HCEC 1CT (cell line): ENCODE data around the gene MED31.
"Not testable (repeated sequence)": the region's sequence is repeated elsewhere in the genome, so short reads cannot be mapped to it uniquely, and the experiment has no call there.

Source experiments
- DNase-seq: peaks from one replicate; pipeline ENCODE4 v3.0.0-alpha.2; 2017

MED31 gene

DNA sequence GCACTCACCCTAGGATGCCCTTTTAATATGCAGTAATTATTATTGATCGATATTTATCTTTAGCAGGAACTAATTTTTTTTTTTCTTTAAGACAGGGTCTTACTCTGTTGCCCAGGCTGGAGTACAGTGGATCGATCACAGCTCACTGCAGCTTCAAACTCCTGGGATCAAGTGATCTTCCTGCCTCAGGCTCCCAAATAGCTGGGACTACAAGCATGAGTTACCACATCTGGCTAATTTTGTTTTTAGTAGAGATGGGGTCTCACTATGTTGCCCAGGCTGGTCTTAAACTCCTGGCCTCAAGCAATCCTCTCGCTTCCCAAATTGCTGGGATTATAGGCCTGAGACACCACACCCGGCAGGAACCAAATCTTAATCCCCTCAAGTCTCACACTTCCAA is 40.2 kb downstream of the MED31 start:
- no peak for DNase-seq

DNA sequence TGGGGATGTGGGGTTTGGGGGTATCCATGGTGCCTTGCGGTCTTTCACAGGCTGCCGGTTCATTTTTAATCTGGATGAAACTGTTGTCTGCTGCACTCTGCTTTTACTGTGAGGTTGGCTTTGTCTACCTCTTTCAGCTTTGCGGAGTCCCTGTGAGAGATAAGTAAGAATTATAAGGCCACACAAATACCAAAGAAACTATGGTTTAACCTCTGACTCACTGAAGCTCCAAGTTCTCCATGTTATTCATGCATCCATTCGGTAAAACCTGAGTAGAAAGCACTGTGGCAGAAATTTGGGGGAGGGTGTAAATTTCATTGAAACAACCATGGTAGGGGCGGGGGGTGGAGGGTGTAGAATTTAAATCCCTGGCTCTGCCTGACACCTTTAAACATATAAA is 41.4 kb downstream of the MED31 start:
- DNase-seq, result no peak

DNA sequence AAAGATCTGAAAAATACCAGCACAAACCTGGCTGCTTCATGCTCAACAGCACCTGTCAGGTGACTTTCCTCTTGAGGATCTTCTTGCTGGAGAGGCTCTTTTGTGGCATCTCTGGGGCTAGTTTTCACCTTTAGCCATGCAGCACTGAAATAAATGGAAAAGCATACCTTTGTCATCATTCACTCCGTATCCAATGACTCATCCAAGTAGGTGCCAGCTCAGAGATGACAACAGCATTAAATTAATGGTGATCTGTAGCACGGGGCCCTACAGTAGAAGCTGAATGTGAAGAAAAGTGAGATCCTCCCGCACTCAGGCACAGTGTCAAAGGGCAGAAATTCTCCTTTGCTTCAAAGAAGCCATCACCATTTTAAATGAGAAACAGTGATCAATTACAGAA is 43.1 kb downstream of the MED31 start:
- DNase-seq, result peak; percentile 13

- DNase-seq, result no peak
Observed at GRCh38 chr17:6605142-6605541, 46.3 kb downstream of the MED31 start.

- no peak for DNase-seq
Observed at GRCh38 chr17:6603744-6604325, 47.6 kb downstream of the MED31 start.

GRCh38 chr17:6602141-6602540 is 49.3 kb downstream of the MED31 start:
- DNase-seq, result no peak

DNA sequence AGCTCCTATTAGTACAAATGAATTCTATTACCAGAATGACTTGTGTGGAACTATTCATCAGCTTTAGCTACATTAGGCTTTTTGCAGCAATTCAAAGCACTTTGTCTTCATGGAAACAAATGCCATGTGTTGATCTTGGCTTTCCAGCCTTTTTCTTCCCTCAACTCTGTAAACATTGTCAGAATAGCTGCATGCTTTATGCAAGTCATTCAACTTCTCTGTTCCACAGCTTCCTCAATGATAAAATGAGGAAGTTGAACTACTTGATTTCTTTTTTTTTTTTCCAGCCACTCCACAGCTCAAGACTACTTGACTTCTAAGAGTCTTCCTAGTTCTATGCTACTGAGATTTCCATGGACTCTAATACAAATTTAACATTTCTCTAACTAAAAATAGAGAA is 52.0 kb downstream of the MED31 start:
- no peak for DNase-seq

DNA sequence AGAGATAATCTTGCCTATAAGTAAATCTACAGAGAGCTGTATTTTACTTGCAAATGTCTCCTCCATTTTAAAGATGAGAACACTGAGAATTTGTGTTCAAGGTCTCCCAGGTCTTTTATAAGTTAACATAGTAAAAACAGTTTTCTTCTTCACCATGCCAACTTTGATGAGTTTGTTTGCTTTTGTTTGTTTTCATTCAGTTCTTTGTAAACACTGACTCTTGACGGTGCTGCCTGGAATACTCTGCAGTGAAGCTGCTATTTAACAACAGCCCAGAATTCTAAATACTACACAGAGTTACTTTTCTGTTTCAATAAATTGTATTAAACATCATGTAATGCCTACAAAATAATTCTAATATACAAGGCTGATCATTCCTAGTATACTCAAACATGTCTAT is 53.7 kb downstream of the MED31 start:
- DNase-seq, result no peak

DNA sequence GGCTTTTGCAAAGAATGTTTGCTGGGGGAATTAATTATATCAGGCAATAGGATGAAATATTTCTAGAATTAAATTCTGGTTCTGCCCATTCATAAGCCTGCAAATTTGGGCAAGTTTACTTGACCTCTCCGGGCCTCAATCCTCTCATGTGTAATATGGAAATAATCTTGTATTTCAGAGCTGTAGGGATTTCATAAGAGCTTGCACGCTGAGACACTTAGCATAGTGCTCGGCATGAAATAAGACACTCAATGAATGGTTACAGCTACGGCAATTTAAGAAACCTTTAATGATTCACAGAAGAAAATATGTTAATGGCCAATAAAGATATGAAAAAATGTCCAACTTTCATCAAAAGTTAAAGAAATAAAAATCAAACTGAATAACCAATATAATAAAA is 54.5 kb downstream of the MED31 start:
- no peak for DNase-seq

DNA sequence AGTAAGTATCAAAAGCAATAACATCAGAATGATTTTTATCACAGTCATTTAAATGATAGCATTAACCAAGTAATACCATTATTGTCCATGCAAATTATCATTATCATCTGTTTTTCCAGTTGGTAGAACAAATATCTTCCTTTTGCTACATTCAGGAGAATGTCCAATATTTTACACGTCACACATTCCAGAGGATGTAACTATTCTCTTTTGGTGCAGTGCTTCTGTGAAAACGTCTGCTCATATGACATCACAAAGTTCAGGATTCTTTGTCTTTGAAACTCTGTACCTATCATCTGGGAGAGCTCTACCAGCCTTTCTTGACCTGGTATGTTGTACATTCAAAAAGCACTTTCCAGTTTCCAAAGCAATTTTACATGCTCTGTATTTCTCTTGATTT is 54.9 kb downstream of the MED31 start:
- DNase-seq, result no peak

GRCh38 chr17:6596081-6596480 is 55.3 kb downstream of the MED31 start:
- no peak for DNase-seq

DNA sequence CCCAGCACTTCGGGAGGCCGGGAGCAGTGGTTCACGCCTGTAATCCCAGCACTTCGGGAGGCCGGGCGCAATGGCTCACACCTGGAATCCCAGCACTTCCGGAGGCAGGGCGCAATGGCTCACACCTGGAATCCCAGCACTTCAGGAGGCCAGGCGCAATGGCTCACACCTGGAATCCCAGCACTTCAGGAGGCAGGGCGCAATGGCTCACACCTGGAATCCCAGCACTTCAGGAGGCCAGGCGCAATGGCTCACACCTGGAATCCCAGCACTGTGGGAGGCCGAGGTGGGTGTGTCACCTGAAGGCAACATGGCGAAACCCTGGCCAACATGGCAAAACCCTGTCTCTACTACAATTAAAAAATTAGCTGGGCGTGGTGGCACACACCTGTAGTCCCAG is 58.0 kb downstream of the MED31 start:
- DNase-seq, result not testable (repeated sequence)
